ENCODE data around the gene HTT-AS. TPM values are rescaled to one million over a fixed set of nuclear protein-coding genes. Genes with fewer than 3 reads are reported as not detected.

Gene HTT-AS
- total and polyA plus RNA-seq, 2 of the 8 experiments (the other 6 are each of a cell fraction or from before 2014, with no cell fraction given) = not detected

DNA sequence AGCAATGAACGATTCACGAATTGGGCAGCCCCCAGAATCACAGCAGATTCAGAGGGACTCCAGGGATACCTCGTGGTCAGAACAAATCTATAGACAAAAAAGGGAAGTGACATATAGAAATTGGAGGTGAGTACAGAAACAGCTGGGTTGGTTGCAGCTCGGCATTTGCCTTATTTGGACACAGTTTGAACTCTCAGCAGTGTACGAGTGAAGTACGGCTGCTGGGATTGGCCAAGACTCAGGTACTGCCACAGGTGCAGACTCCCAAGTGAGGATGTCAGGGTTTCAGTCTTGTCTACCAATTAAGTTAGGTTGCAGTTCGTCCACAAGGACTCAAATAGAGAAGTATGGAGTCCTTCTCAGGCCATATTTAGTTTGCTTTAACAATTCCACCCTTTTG lies 28.2 kb downstream of the HTT-AS start:
- Histone ChIP-seq H3K36me3 (ENCODE audit: control insufficient read depth in 2 of 4, insufficient read depth in 4 of 4, low read length in 3 of 4) (no peaks in the 10 kb centered on the region), H2AK5ac (ENCODE audit: low read depth, low read length) (no peak overlapping the region), H3K23ac (ENCODE audit: insufficient read length) (no peak overlapping the region), H3K4me3 (ENCODE audit: extremely low read depth in 1 of 4, insufficient read depth in 2 of 4, low read depth in 3 of 4, low read length in 4 of 4) (no peak overlapping the region), H4K5ac (ENCODE audit: insufficient read length, low read depth, low read length) (no peak overlapping the region), H3K56ac (replicated peaks; ENCODE audit: insufficient read length, low read depth, low read length) (no peak overlapping the region), H3K14ac (ENCODE audit: insufficient read length) (no peak overlapping the region), H3K18ac (ENCODE audit: extremely low read depth, low read length) (no peak overlapping the region), H4K91ac (replicated peaks; ENCODE audit: insufficient read length, low read length) (no peak overlapping the region), H3K9ac (replicated peaks in 1 of 4; ENCODE audit: extremely low read depth in 1 of 4, low read depth in 3 of 4, low read length in 3 of 4) (no peak overlapping the region), H3K27me3 (replicated peaks in 1 of 4; ENCODE audit: control insufficient read depth in 3 of 4, extremely low read depth in 1 of 4, insufficient read depth in 3 of 4, low read length in 3 of 4) (peaks cover 0 to 7% (median 2%) of the 10 kb centered on the region in 4 experiments; a peak in 2 of 7 replicates), H3K4me1 (replicated peaks in 1 of 4; ENCODE audit: control insufficient read depth in 3 of 4, insufficient read depth in 4 of 4, low read length in 3 of 4) (peaks cover 0 to 5% (median 0%) of the 10 kb centered on the region in 4 experiments; a peak in 4 of 7 replicates), H2BK120ac (replicated peaks; ENCODE audit: low read depth, low read length) (no peak overlapping the region), H3K27ac (ENCODE audit: low read depth, low read length) (no peak overlapping the region), H3K4me2 (ENCODE audit: insufficient read depth in 1 of 2, low read depth in 2 of 2, low read length in 2 of 2) (no peak overlapping the region), H3K4ac (replicated peaks; ENCODE audit: insufficient read length, low read depth, low read length) (no peak overlapping the region), H2AFZ (ENCODE audit: low read length) (no peak overlapping the region), H3K79me2 (ENCODE audit: control insufficient read depth in 1 of 2, insufficient read depth in 2 of 2, low read length in 2 of 2) (no peaks in the 10 kb centered on the region), H2BK20ac (ENCODE audit: low read length) (no peak overlapping the region), H2BK15ac (ENCODE audit: low read length) (no peak overlapping the region), H4K8ac (ENCODE audit: extremely low read depth, insufficient read depth, low read length) (no peak overlapping the region), H2BK12ac (ENCODE audit: low read depth, low read length) (no peak overlapping the region), H2BK5ac (ENCODE audit: low read depth, low read length) (no peak overlapping the region), H3K9me3 (ENCODE audit: insufficient read depth in 2 of 2, low read depth in 1 of 2, low read length in 1 of 2) (no peaks in the 10 kb centered on the region), H3K79me1 (ENCODE audit: low read depth, low read length) (no peaks in the 10 kb centered on the region), H3K23me2 (ENCODE audit: low read depth, low read length) (no peaks in the 10 kb centered on the region), H4K20me1 (replicated peaks in 1 of 2; ENCODE audit: control insufficient read depth in 1 of 2, insufficient read depth in 2 of 2, low read length in 2 of 2) (no peaks in the 10 kb centered on the region)
- DNase-seq (ENCODE audit: low read depth in 1 of 2, low spot score in 2 of 2) = no peak
- TF ChIP-seq CHD1 (IDR thresholded peaks at IDR 0.05; ENCODE audit: low read depth, low read length) (no peak), POU5F1 (IDR thresholded peaks at IDR 0.05; ENCODE audit: low read depth, low read length) (no peak), HDAC6 (IDR thresholded peaks at IDR 0.05; ENCODE audit: low read depth, low read length) (no peak), JUN (IDR thresholded peaks at IDR 0.05; ENCODE audit: low read depth, low read length) (no peak), RAD21 (IDR thresholded peaks at IDR 0.05 in 1 of 2, conservative IDR thresholded peaks at IDR 0.05 in 1 of 2; ENCODE audit: low read depth in 2 of 2, low read length in 2 of 2) (no peak), RFX5 (IDR thresholded peaks at IDR 0.05; ENCODE audit: borderline replicate concordance, low read depth, low read length) (no peak), RXRA (IDR thresholded peaks at IDR 0.05; ENCODE audit: insufficient read depth, low read depth, low read length) (no peak), CEBPB (IDR thresholded peaks at IDR 0.05; ENCODE audit: low read depth, low read length) (no peak), HDAC2 (IDR thresholded peaks at IDR 0.05; ENCODE audit: borderline replicate concordance in 1 of 2, low read depth in 2 of 2, low read length in 2 of 2) (no peak)
- CTCF ChIA-PET (ENCODE audit: partially characterized antibody) = interaction anchor here (1.2 to 2.4 kb wide), 5 partner anchors 9 to 179 kb away, joined by 3 to 9 read pairs (median 5); no protein-coding TSS in a partner anchor
- WGBS, 2 experiments (ENCODE audit: extremely low coverage in 1 of 2, insufficient coverage in 1 of 2, insufficient read length in 1 of 2, insufficient replicate concordance in 2 of 2, low coverage in 1 of 2, low lambda C conversion rate in 2 of 2, missing lambda C conversion rate in 1 of 2) = 86% methylated on average over 7 of the region's 7 CpGs; no CpG with 5 or more reads in 1 of the 2 experiments
- POLR2A ChIA-PET (ENCODE audit: partially characterized antibody) = no interaction called here
- FAIRE-seq = no peak
